ENCODE data around the gene TRAIP. TPM values are rescaled to one million over a fixed set of nuclear protein-coding genes. Genes with fewer than 3 reads are reported as not detected.

TRAIP gene
- total RNA-seq, 1 experiment from 2014 or later, result 28.0 TPM

GRCh38 chr3:49889296-49889695 is 32.9 kb upstream of the TRAIP start:
- H3K36me3 Mint-ChIP-seq (ENCODE audit: insufficient read depth, unreplicated experiment), result peaks cover 5% of the 10 kb centered on the region
- Histone ChIP-seq H3K4me1 (no peaks in the 10 kb centered on the region), H3K4me3 (ENCODE audit: low read depth, low read length) (no peak overlapping the region), H3K36me3 (ENCODE audit: control insufficient read depth, insufficient read depth, low read length) (no peaks in the 10 kb centered on the region), H3K9me3 (no peaks in the 10 kb centered on the region), H3K27me3 (replicated peaks; ENCODE audit: control insufficient read depth, insufficient read depth, low read length) (no peaks in the 10 kb centered on the region)
- no peak overlapping the region for H3K4me3 Mint-ChIP-seq (ENCODE audit: unreplicated experiment)
- H3K4me1 Mint-ChIP-seq (ENCODE audit: low read depth, unreplicated experiment), result no peaks in the 10 kb centered on the region
- CTCF ChIA-PET, result no interaction called here
- H3K27ac Mint-ChIP-seq (ENCODE audit: unreplicated experiment), result no peak overlapping the region
- TF ChIP-seq CTCF (IDR thresholded peaks at IDR 0.05; ENCODE audit: insufficient read depth in 1 of 2, low read depth in 1 of 2, low read length in 1 of 2, severe bottlenecking in 1 of 2, unreplicated experiment in 1 of 2), result no peak
- DNase-seq, result no peak
- BruUV-seq (replicated peaks), result no TSS peak
- POLR2A ChIA-PET, result no interaction called here
- H3K27me3 Mint-ChIP-seq (ENCODE audit: insufficient read depth, unreplicated experiment), result no peaks in the 10 kb centered on the region
- intact Hi-C loops (cut with micrococcal nuclease; ENCODE audit: unreplicated experiment), result no loop called here
- H3K9me3 Mint-ChIP-seq (ENCODE audit: unreplicated experiment), result no peaks in the 10 kb centered on the region

GRCh38 chr3:49886922-49887265 is 30.5 kb upstream of the TRAIP start:
- Mint-ChIP-seq H3K27me3 (ENCODE audit: insufficient read depth, unreplicated experiment) (no peaks in the 10 kb centered on the region), H3K4me1 (ENCODE audit: low read depth, unreplicated experiment) (peaks cover 2% of the 10 kb centered on the region), H3K9me3 (ENCODE audit: unreplicated experiment) (no peaks in the 10 kb centered on the region), H3K4me3 (ENCODE audit: unreplicated experiment) (no peak overlapping the region), H3K36me3 (ENCODE audit: insufficient read depth, unreplicated experiment) (peaks cover 5% of the 10 kb centered on the region), H3K27ac (ENCODE audit: unreplicated experiment) (no peak overlapping the region)
- no peaks in the 10 kb centered on the region for H3K36me3 ChIP-seq (ENCODE audit: control insufficient read depth, insufficient read depth, low read length)
- no peak overlapping the region for H3K4me3 ChIP-seq (ENCODE audit: low read depth, low read length)
- DNase-seq, result no peak
- CTCF ChIA-PET, result no interaction called here
- no peaks in the 10 kb centered on the region for H3K27me3 ChIP-seq (replicated peaks; ENCODE audit: control insufficient read depth, insufficient read depth, low read length)
- TF ChIP-seq CTCF (IDR thresholded peaks at IDR 0.05; ENCODE audit: insufficient read depth in 1 of 2, low read depth in 1 of 2, low read length in 1 of 2, severe bottlenecking in 1 of 2, unreplicated experiment in 1 of 2), result no peak
- POLR2A ChIA-PET, result no interaction called here
- intact Hi-C loops (cut with micrococcal nuclease; ENCODE audit: unreplicated experiment), result no loop called here
- no peaks in the 10 kb centered on the region for H3K9me3 ChIP-seq
- peaks cover 6% of the 10 kb centered on the region; the same call in 1 of the 2 replicates for H3K4me1 ChIP-seq
- no TSS peak for BruUV-seq (replicated peaks)

GRCh38 chr3:49883998-49884397 is 27.6 kb upstream of the TRAIP start:
- intact Hi-C loops (cut with micrococcal nuclease; ENCODE audit: unreplicated experiment), result no loop called here
- Mint-ChIP-seq H3K4me3 (ENCODE audit: unreplicated experiment) (no peak overlapping the region), H3K9me3 (ENCODE audit: unreplicated experiment) (no peaks in the 10 kb centered on the region), H3K36me3 (ENCODE audit: insufficient read depth, unreplicated experiment) (peaks cover 5% of the 10 kb centered on the region), H3K4me1 (ENCODE audit: low read depth, unreplicated experiment) (peaks cover 7% of the 10 kb centered on the region), H3K27me3 (ENCODE audit: insufficient read depth, unreplicated experiment) (no peaks in the 10 kb centered on the region), H3K27ac (ENCODE audit: unreplicated experiment) (no peak overlapping the region)
- no TSS peak for BruUV-seq (replicated peaks)
- POLR2A ChIA-PET, result no interaction called here
- Histone ChIP-seq H3K9me3 (no peaks in the 10 kb centered on the region), H3K4me1 (peaks cover 26% of the 10 kb centered on the region), H3K4me3 (ENCODE audit: low read depth, low read length) (no peak overlapping the region), H3K36me3 (ENCODE audit: control insufficient read depth, insufficient read depth, low read length) (no peaks in the 10 kb centered on the region), H3K27me3 (replicated peaks; ENCODE audit: control insufficient read depth, insufficient read depth, low read length) (no peaks in the 10 kb centered on the region)
- TF ChIP-seq CTCF (IDR thresholded peaks at IDR 0.05; ENCODE audit: insufficient read depth in 1 of 2, low read depth in 1 of 2, low read length in 1 of 2, severe bottlenecking in 1 of 2, unreplicated experiment in 1 of 2), result no peak
- CTCF ChIA-PET, result no interaction called here
- DNase-seq, result no peak
